Body of pancreas (tissue), 4 donors: ENCODE measurements around the gene AK2.

Experiments used
- CTCF ChIP-seq, 7 experiments: fragments of 450-650 bp in 4 of 7; fragments of 200-600 bp in 3 of 7; sonication (generic) in 3 of 7; IDR thresholded peaks; one replicate each; pipeline ENCODE4 v1.5.1; 2016 to 2019; ENCODE audit warnings: antibody characterized with exemption in 7 of 7
- POLR2A ChIP-seq, 3 donors: fragments of 450-650 bp; IDR thresholded peaks; one replicate each; pipeline ENCODE4 v1.6.1; 2016; ENCODE audit warnings: antibody characterized with exemption in 3 of 3, mild to moderate bottlenecking in 2 of 3

GRCh38 chr1:33039840-33040239, 3.2 kb upstream of the AK2 start:
- TF ChIP-seq POLR2A (IDR thresholded peaks at IDR 0.05) (no peak), CTCF (IDR thresholded peaks at IDR 0.05) (no peak)
